Adrenal gland (tissue), 5 donors: ENCODE data around the gene SIPA1.

Experiments
- POLR2A ChIP-seq, 2 donors: fragments of 450-650 bp; IDR thresholded peaks; one replicate each; pipeline ENCODE4 v1.6.1; 2017; ENCODE audit warnings: antibody characterized with exemption in 2 of 2, mild to moderate bottlenecking in 2 of 2, moderate library complexity in 1 of 2
- TF ChIP-seq, protein P1 (sequence below), 6 experiments: fragments of 450-650 bp in 4 of 6; fragments of 200-600 bp in 2 of 6; sonication (generic) in 1 of 6; IDR thresholded peaks; 1 replicate in 5 of 6; 2 replicates in 1 of 6; pipeline versions ENCODE4 v1.5.1 to v1.8.0; 2016 to 2021; ENCODE audit warnings: antibody characterized with exemption in 6 of 6, mild to moderate bottlenecking in 2 of 6, moderate library complexity in 1 of 6
- donor health status: DM: no; HTN: no; CAD: no.

DNA sequence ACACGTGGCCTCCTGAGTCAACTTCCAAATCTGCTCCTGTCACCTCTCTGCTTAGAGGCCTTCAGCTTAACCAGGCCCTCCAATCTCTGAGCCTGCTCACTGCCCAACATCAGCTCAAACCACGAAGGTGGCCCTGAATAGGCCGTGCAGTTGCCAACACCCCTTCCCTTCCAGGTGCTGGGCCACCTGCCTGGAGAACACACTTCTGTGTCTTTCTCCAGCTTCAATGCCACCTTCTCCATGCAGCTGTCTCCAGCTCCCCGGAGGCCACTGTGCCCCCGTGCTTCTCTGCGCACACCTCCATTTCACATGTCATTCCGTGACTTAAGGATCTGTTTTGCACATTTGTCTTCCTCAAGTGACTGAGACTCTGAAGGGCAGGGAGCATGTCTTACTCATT lies 19.5 kb downstream of the SIPA1 start:
- TF ChIP-seq, protein P1, sequence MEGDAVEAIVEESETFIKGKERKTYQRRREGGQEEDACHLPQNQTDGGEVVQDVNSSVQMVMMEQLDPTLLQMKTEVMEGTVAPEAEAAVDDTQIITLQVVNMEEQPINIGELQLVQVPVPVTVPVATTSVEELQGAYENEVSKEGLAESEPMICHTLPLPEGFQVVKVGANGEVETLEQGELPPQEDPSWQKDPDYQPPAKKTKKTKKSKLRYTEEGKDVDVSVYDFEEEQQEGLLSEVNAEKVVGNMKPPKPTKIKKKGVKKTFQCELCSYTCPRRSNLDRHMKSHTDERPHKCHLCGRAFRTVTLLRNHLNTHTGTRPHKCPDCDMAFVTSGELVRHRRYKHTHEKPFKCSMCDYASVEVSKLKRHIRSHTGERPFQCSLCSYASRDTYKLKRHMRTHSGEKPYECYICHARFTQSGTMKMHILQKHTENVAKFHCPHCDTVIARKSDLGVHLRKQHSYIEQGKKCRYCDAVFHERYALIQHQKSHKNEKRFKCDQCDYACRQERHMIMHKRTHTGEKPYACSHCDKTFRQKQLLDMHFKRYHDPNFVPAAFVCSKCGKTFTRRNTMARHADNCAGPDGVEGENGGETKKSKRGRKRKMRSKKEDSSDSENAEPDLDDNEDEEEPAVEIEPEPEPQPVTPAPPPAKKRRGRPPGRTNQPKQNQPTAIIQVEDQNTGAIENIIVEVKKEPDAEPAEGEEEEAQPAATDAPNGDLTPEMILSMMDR (IDR thresholded peaks at IDR 0.05): no peak
- no peak for TF ChIP-seq POLR2A (IDR thresholded peaks at IDR 0.05)
